HG03097 (cell line): ENCODE data around the gene LRRC8B.
"Not testable (repeated sequence)": the region's sequence is repeated elsewhere in the genome, so short reads cannot be mapped to it uniquely, and the experiment has no call there.

Experiments
- ATAC-seq: cut with Tn5 transposase; IDR thresholded peaks from one replicate; pipeline ENCODE4 v1.9.1; 2021; ENCODE audit not compliant: unreplicated experiment, low FRiP score

The LRRC8B gene

DNA sequence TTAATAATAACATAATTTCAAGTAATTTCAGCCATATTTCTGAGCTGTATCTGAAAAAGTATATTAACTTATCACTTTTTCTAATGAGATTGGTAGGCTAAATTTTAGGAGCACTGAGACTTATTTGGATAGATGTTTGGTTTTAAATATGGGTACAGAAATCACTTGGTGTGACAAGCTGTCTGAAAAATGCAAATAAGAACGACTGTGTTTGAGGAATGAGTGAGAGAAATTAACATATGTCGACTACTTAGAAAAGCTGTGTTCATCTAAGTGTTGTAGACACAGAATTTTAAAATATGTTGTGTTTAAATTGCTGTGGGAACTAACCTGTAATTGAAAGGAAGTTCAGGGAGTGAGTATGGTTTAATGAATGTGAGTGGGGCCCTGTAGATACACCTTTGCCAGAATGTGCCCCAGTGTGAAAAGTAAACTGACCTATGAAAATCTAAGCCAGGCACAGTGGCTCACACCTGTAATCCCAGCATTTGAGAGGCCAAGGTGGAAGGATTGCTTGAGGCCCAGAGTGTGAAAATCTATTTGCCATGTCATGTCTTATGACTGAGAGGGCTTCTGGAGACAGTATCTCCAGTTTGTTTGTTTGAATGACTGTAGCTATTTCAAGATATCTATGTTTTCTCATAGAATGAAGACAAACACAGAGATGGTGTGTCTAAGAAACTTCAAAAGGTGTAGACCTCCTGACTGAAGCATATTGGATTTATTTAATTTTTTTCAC lies 54.5 kb downstream of the LRRC8B start:
- no peak for ATAC-seq

DNA sequence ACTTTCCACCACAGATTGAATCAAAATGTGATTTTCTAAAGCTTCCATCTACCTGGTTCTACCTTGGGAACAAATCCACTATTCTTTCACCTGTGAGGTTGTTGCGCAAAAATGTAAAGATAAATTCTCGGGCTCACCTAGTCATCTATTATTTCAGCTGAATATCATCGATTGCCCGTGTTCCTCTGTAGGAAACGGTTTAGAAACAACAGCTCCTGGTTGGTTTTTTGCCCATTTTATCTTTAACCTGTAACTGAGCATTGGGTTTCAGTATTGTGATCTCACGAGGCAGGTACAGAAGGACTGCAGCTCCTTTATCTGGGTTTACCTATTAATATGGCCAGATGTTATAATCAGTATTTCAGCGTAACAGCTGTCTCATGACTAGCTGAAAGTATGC lies 55.4 kb downstream of the LRRC8B start:
- no peak for ATAC-seq

DNA sequence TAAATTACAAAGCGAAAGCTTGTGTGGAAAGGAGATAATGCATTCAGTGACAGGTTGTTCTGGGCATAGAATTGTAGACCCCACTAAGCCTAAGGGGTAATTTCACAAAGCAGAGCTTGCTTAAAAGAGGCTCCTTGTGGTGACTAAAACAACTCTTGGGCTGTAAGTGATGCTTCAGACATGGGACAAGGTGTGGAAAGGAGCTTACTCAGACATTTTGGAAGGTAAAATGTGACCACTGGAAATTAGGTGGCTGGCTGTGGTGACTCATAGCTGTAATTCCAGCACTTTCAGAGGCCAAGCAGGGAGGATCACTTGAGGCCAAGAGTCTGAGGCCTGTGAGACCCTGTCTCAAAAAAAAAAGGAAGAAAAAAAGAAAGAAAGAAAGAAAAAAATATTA lies 57.2 kb downstream of the LRRC8B start:
- no peak for ATAC-seq

DNA sequence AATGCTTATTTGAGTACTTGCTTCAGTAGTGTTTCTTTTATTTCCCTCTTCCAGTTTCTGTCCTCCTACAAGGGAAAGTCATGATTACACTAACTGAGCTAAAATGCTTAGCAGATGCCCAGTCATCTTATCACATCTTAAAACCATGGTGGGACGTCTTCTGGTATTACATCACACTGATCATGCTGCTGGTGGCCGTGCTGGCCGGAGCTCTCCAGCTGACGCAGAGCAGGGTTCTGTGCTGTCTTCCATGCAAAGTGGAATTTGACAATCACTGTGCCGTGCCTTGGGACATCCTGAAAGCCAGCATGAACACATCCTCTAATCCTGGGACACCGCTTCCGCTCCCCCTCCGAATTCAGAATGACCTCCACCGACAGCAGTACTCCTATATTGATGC lies 57.9 kb downstream of the LRRC8B start:
- ATAC-seq: no peak

DNA sequence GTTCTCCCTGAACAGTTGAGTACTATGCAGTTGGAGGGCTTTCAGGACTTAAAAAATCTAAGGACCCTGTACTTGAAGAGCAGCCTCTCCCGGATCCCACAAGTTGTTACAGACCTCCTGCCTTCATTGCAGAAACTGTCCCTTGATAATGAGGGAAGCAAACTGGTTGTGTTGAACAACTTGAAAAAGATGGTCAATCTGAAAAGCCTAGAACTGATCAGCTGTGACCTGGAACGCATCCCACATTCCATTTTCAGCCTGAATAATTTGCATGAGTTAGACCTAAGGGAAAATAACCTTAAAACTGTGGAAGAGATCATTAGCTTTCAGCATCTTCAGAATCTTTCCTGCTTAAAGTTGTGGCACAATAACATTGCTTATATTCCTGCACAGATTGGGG lies 59.6 kb downstream of the LRRC8B start:
- no peak for ATAC-seq

DNA sequence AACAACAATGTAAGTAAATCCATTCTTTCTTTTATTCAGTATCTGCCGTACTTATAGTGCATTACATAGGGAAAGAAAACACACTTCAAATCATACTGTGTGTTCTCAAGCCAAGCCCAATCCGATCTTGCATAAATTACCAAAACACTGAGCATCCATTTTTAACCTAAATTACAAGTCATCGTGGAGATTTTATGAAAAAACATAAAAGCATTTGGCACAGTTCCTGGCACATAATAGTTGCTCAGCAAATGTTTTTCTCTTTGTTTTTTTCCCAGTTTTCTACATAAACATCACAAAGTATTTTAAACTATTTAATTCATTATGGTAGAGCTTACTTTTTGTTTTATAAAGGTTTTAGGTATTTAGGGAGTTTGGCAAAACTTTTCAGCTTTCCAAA lies 60.2 kb downstream of the LRRC8B start:
- no peak for ATAC-seq

DNA sequence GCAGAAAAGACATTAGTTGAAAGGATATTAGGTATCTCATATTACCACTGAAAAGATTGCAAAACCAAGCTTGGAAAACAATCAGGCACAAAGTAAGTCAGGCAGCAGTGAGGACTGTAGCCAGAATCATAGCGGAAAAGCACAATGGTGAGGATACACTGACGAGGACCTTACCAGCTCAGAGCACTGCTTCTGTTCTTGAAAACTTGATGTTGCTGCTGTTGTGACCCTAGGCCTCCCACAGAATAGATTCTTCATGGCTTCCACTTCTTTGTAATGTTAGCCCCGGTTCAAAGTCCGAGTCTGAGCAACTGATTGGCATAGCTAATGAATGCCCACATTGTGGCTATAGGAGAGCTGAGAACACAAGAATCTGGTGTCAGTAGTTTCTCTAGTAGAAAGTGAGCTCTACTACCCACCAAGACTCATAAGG lies 63.1 kb downstream of the LRRC8B start:
- no peak for ATAC-seq

DNA sequence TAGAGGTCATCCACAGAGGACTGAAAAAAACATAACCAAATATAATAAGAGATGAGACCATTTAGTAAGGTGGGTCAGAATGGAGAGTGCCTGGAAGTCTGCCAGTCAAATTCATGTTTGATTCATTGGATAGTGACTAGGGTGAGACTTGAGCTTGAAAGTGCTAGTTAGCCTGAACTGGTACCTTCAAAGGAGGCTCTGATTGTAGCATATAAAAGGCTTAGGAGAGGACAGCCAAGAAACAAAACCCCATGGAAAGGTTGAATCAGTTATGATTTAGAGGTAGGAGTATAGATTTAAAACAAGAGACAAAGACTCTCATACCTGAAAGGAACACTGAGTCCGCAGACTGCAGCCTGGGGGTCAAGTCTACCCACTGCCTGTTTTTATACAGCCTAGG lies 63.9 kb downstream of the LRRC8B start:
- no peak for ATAC-seq

DNA sequence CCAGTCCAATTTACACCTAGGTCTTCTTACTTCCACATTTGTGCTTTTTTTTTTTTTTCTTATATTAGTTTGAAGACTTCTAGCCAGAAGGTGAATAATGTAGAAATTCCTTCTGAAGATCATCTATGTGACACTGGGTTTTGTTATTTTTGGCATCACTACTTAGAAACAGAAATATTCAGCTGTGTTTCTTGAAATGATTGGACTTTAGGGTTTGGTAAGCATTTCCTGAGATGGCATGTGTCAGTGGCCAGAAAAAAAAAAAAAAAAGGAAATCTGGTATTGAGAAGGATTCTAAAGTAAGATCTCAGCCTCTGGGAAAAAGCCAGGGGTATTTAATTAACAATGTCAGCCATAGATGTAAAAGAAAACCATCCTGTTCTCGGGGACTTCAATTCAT lies 64.9 kb downstream of the LRRC8B start:
- ATAC-seq: no peak

DNA sequence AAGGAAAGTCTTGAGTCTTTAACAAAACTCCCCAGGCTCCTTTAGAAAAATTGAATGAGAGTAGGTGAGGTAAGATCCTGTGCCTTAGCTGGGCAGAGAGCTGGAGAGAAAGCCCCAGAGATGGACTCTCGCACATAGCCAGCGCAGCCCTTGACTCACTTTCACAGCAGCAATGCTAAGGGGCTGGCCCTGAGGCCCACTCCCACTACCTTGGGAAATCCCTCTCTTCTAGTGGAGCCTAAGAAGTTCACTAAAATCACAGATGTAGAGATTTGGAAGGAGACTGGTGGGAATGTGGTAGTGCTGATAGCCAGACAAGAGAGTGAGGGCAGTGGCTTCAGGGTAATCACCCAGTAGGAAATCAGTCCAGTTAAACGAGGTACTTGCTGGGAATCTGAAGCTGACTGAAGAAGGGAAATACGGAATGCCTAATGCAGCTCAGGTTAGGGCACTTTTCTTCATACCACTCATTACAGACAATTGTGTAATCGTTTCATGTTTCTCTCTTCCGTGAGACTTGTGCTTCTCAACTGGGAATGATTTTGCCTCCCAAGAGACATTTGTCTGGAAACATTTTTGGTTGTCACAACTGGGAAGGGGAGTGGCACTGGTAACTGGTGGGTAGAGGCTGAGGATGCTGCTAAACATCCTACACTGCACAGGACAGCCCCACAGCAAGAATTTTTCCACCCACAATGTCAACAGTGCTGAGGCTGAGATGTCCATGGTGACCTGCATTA lies 65.9 kb downstream of the LRRC8B start:
- ATAC-seq: no peak

DNA sequence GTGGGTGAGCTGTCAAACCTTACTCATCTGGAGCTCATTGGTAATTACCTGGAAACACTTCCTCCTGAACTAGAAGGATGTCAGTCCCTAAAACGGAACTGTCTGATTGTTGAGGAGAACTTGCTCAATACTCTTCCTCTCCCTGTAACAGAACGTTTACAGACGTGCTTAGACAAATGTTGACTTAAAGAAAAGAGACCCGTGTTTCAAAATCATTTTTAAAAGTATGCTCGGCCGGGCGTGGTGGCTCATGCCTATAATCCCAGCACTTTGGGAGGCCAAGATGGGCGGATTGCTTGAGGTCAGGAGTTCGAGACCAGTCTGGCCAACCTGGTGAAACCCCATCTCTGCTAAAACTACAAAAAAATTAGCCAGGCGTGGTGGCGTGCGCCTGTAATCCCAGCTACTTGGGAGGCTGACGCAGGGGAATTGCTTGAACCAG lies 68.3 kb downstream of the LRRC8B start:
- ATAC-seq: not testable (repeated sequence)

DNA sequence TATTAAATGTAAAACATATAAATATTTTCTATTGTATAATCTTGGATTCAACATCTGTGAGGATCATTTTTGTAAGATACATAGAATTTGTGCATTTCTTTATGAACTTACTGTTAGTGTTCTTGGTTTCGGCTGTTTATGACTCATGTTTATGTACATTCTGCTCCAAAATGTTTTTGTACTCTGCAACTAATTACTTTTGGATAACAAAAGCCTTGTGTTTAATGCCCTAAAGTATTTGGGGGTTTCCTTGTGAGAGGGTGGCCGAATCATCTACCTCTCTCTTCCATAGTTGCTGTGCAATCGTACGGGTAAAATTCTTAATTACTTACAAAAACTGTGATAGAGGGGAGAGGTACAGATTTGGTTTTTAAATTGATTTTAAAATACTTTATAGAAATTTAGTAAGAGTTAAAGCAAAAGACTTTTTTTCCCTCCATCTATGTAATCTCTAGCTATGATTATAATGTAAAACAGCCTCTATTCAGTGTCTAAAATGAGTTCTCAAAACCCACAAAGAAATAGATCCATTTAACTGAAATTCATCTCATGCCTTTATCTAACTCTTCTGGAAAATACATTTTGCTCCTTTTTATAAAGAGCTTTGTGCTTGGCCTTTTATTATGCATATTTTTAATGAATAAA lies 69.6 kb downstream of the LRRC8B start:
- ATAC-seq: no peak

DNA sequence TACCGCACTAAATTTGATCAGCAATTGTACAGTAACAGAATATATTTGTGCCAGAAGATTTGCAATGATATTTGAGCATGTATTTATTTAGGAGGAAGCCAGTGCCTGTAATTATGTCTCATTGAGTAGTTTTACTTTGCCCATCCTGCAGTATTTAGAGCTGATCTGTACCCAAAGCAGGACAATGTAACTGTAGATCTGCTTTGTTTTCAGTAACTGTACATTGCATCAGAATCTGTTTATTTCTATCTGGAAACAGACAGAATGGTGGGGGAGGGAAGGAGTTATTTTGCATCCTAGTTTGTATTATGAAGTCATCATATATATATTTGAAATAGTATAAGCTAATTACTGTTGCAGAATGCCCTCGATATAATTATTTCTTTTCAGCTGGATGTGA lies 72.1 kb downstream of the LRRC8B start:
- no peak for ATAC-seq

DNA sequence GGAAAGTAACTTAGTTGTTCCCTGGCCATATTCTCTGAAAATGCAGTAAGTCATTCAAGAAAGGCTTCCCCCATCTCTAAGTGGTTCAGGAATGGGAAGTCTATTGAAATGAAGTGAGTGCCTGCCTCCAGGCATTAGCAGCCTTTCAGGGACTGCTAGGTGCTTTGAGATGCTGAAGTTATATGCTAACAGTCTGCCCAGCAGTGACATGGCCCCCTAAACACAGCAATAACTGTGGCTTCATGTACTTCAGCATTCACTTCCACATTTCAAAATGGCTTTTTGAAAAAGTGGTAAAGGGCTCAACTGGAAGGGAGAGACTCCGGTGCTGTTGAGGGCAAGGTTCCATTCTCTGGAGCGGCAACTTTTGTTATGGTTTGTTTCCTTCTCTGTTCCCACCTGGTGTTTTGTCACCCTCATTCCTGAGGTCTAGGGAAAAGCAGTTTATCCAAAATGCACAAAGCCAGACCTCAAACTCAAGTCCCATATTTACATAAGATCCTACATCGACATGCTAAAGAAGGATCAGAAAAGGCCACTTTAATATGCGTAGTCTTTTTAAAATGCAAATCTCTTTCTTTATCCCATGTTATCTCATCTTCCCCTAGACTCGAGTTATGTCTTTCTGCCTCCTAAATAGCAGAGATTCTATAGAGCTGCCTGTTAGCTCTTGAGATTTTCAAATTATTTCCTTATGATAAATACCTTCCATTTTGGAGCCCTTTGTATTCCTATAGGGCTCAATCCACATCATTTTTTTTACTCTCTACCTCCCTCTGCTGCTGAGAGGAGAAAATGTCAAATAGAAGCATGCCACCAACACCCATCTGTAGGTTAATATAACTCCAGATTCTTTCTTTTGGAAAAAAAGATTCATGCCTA lies 74.1 kb downstream of the LRRC8B start:
- no peak for ATAC-seq

DNA sequence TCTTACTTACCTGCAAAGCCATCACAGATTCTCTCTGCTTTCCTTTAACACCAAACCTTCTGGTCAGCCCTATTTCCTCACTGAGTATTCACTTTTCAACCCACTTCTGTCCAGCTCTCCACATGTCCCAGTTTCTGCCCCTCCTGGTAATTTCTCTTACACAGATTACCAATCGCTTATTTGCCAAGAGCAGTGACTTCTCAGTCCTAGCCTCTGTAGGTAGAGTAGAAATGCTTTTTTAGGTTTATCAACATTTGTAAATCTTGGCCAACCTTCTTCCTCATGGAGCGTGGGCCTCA lies 74.7 kb downstream of the LRRC8B start:
- no peak for ATAC-seq

DNA sequence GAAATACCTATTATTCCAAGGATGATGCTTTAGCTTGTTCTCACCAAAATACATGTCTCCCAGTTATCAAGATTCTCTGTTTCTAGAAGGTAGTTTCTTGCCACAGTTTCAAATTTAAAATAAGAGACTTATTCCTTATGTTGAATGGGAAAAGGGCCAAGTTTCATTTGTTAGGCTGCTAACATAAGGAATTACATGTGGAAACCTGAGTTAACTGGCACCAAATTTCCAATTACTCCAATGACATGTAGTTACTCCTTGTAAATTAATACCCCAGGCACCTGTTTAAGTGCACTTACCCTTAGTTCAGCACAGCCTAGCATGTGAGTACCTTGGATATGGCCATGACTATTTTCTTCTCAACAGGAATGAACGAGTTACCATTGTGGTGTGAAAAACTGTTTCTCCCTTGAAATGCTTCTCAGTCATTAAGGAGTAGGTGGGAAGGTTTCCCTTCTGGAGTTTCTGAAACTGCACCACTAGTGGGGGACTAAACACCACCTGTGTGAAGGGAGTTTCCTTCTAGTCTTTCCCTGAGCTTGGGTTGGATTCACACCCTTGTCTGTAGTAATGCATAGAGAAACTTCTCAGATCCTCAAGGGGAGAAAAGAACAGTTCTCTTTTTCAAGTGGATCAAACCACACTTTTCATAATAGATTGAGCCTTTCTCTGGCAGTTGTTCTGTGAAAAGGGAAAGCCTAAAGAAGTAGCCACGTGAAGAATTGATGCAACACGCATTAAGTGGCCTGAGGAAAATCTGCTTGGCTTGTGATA lies 76.0 kb downstream of the LRRC8B start:
- ATAC-seq: no peak

DNA sequence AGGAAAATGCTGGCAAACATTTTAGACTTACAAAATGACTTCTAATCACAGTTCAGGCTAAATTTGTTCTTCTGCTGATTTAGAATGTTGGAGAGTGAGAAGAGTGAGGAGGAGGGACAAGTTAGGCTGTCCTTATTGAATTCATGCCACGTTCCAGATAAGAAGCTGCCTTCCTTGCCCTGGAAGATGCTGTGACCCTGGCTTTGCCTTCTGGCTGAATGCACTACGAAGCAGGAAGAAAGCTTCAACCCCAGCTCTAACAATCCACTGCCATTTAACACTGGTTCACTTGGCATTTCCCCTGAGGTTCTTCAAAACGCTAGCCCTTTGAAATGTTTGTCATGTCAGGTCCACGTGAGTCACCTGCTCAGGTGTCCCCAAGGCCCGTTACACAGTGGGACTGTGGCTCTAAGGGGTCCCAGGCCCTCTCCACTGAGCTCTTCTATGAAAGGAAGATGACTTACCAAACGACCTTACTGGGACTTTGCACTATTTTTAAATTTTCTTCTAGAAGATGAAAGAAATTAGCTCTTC lies 78.3 kb downstream of the LRRC8B start:
- ATAC-seq: no peak

DNA sequence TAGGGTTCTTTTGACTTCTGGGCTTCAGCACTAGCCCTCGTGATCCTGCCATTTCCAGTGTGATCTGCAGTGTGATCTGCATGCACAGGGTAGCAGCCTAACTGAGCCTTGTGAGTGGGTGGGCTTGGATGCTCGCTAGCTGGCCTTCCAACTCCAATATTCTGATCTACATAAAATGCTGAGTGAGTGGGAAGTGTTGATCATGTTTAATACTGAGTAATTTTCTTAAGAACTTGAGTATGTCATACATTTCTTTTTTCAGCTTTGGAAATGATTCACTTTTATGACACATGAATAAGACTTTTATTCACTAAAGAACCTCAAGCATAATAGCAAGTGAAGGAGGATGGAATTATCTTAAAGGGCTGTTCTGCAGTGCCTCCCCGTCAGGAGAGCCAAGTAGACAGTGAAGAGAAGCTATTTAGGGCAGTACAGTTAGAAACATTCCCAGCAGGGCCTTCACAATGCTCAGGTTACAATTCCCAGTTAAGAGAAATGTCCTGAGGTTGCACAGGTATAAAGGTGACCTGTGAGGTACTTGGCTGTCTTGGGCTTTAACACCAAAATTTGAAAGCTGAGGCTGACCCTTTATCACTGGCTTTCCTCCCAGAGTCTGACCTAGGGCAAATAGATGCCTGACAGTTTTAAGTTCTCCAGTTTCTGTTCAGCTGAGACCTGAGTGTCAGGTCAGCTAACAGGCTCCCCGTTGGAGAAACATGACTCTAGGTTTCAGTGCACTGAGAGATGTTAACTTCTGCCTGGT lies 79.2 kb downstream of the LRRC8B start:
- ATAC-seq: no peak

DNA sequence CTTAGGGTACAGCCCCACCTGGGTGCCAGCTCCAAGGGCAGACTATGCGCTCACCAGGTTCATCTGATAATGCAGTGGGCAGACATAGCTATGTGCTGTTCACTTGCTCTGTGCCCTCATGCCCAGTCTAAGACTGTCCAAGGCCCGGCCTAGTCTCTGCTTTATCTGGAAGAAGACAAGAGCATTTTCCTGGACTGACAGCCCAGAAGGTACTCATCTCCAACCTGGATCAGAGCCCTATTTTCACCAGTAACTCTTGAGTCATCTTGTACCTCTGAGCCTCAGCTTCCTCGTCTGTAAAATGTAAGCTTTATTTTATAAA lies 79.7 kb downstream of the LRRC8B start:
- no peak for ATAC-seq
